A673 (cell line): ENCODE data around the gene VWA5A.

ENCODE experiments used
- EZH2 ChIP-seq: fragments of 200-600 bp; sonication (generic); IDR thresholded peaks from 2 replicates; pipeline ENCODE4 v1.6.1; 2017; ENCODE audit warnings: borderline replicate concordance, low read depth, mild to moderate bottlenecking, mixed read lengths, antibody characterized with exemption, low read length; ENCODE audit not compliant: poor library complexity, severe bottlenecking
- TF ChIP-seq, protein P1 (sequence below): fragments of 300-800, 200-600 bp; sonication (generic); conservative IDR thresholded peaks from 2 replicates; pipeline ENCODE4 v1.5.1; 2017; ENCODE audit warnings: low read depth, mild to moderate bottlenecking, antibody characterized with exemption, low read length, moderate library complexity, mixed read lengths

DNA sequence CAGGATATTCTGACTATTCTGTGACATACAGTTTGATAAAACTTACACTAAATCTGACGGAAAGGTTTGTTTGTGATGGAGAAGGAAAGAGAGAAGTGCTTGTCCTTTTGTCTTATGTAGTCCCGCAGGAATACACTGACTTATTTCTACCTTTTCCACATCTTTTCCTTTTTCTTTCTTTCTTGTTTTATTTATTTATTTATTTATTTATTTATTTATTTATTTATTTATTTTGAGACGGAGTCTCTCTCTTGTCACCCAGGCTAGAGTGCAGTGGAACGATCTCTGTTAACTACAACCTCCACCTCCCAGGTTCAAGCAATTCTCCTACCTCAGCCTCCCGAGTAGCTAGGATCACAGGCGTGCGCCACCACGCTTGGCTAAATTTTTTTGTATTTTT is 43.1 kb upstream of the VWA5A start:
- TF ChIP-seq, protein P1, sequence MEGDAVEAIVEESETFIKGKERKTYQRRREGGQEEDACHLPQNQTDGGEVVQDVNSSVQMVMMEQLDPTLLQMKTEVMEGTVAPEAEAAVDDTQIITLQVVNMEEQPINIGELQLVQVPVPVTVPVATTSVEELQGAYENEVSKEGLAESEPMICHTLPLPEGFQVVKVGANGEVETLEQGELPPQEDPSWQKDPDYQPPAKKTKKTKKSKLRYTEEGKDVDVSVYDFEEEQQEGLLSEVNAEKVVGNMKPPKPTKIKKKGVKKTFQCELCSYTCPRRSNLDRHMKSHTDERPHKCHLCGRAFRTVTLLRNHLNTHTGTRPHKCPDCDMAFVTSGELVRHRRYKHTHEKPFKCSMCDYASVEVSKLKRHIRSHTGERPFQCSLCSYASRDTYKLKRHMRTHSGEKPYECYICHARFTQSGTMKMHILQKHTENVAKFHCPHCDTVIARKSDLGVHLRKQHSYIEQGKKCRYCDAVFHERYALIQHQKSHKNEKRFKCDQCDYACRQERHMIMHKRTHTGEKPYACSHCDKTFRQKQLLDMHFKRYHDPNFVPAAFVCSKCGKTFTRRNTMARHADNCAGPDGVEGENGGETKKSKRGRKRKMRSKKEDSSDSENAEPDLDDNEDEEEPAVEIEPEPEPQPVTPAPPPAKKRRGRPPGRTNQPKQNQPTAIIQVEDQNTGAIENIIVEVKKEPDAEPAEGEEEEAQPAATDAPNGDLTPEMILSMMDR, result no peak
- no peak for TF ChIP-seq EZH2
